IMR-90 (cell line): ENCODE data around the gene ULK2. TPM values are rescaled to one million over a fixed set of nuclear protein-coding genes. Genes with fewer than 3 reads are reported as not detected.

Source experiments
- ATAC-seq: fragments of 200-7000 bp; cut with Tn5 transposase; 2 replicates; pipeline ENCODE4 v1.9.1; 2020; ENCODE audit warnings: low read depth, mild to moderate bottlenecking, moderate library complexity
- BruUV-seq: library from RNA; stranded (reverse); fragments of 400-500 nt; replicated peaks from 2 replicates; lab custom pipeline; 2021; lab: Mats Ljungman, UMichigan
- CTCF ChIA-PET: fragments of 300-600 bp; formaldehyde crosslinking; extraction: SDS; loops from one replicate; lab custom pipeline; 2021; ENCODE audit warnings: antibody characterized with exemption; lab: Yijun Ruan, JAX
- POLR2A ChIA-PET: fragments of 300-600 bp; sonication (Branson Sonifier 250); formaldehyde crosslinking; loops from one replicate; lab custom pipeline; 2022; ENCODE audit warnings: antibody characterized with exemption; ENCODE audit not compliant: unreplicated experiment; lab: Charles Lee
- DNase-seq: peaks from one replicate; pipeline ENCODE4 v3.0.0; 2013
- H2AFZ ChIP-seq: replicated peaks from 2 replicates; pipeline ENCODE3; 2013; ENCODE audit warnings: low read length, mild to moderate bottlenecking; ENCODE audit not compliant: poor library complexity
- H2AK5ac ChIP-seq: 2 replicates; pipeline ENCODE4 v1.6.1; 2013; ENCODE audit warnings: low read depth, low read length, inconsistent platforms
- H2AK9ac ChIP-seq: replicated peaks from 2 replicates; pipeline ENCODE3; 2013; ENCODE audit warnings: mild to moderate bottlenecking, low read depth, low read length, moderate library complexity; ENCODE audit not compliant: poor library complexity
- H2BK120ac ChIP-seq: 2 replicates; pipeline ENCODE4 v1.6.1; 2013; ENCODE audit warnings: low read depth, low read length, inconsistent platforms
- H2BK15ac ChIP-seq: 3 replicates; pipeline ENCODE4 v1.6.1; 2013; ENCODE audit warnings: low read depth, low read length, inconsistent platforms
- H2BK20ac ChIP-seq: 2 replicates; pipeline ENCODE4 v1.6.1; 2013; ENCODE audit warnings: low read depth, mild to moderate bottlenecking, inconsistent platforms, low read length, moderate library complexity
- H2BK5ac ChIP-seq: 2 replicates; pipeline ENCODE4 v1.6.1; 2013; ENCODE audit warnings: mild to moderate bottlenecking, low read depth, low read length, inconsistent platforms; ENCODE audit not compliant: poor library complexity, severe bottlenecking
- H3K14ac ChIP-seq: replicated peaks from 2 replicates; pipeline ENCODE4 v1.6.1; 2013; ENCODE audit warnings: low read depth, low read length, inconsistent platforms
- H3K18ac ChIP-seq: 2 replicates; pipeline ENCODE4 v1.6.1; 2013; ENCODE audit warnings: low read depth, low read length, control low read depth
- H3K23ac ChIP-seq: 2 replicates; pipeline ENCODE4 v1.6.1; 2013; ENCODE audit warnings: low read depth, low read length, inconsistent platforms
- H3K27ac ChIP-seq: 2 replicates; pipeline ENCODE4 v1.5.1; 2013; ENCODE audit warnings: mild to moderate bottlenecking, control low read depth, low read length; ENCODE audit not compliant: insufficient read depth
- H3K27me3 ChIP-seq: 2 replicates; pipeline ENCODE4 v1.6.1; 2013; ENCODE audit warnings: low read length; ENCODE audit not compliant: control insufficient read depth, insufficient read depth
- H3K36me3 ChIP-seq: 2 replicates; pipeline ENCODE4 v1.6.1; 2013; ENCODE audit warnings: low read length, mixed read lengths; ENCODE audit not compliant: control insufficient read depth, insufficient read depth
- H3K4ac ChIP-seq: 2 replicates; pipeline ENCODE4 v1.6.1; 2013; ENCODE audit warnings: low read depth, low read length, inconsistent platforms
- H3K4me1 ChIP-seq: 2 replicates; pipeline ENCODE4 v1.6.1; 2013; ENCODE audit warnings: low read length, mixed read lengths; ENCODE audit not compliant: control insufficient read depth, insufficient read depth
- H3K4me2 ChIP-seq: 2 replicates; pipeline ENCODE4 v1.6.1; 2013; ENCODE audit warnings: low read depth, mild to moderate bottlenecking, control low read depth, low read length, moderate library complexity
- H3K4me3 ChIP-seq: 2 replicates; pipeline ENCODE4 v1.5.1; 2013; ENCODE audit warnings: low read depth, mild to moderate bottlenecking, control low read depth, low read length, moderate library complexity; ENCODE audit not compliant: insufficient read depth
- H3K56ac ChIP-seq: 2 replicates; pipeline ENCODE4 v1.6.1; 2013; ENCODE audit warnings: low read length, inconsistent platforms; ENCODE audit not compliant: insufficient read depth; ENCODE audit errors: extremely low read depth
- H3K79me1 ChIP-seq, 2 experiments: 2 replicates each; pipeline ENCODE4 v1.6.1; 2013; ENCODE audit warnings: low read length in 2 of 2, inconsistent platforms in 1 of 2, low read depth in 1 of 2
- H3K9ac ChIP-seq: 2 replicates; pipeline ENCODE4 v1.6.1; 2013; ENCODE audit warnings: low read depth, low read length, control low read depth
- H3K9me1 ChIP-seq: 2 replicates; pipeline ENCODE4 v1.6.1; 2013; ENCODE audit warnings: low read length, inconsistent platforms; ENCODE audit not compliant: insufficient read depth
- H3K9me3 ChIP-seq: 2 replicates; pipeline ENCODE4 v1.6.1; 2013; ENCODE audit warnings: low read length; ENCODE audit not compliant: control insufficient read depth, insufficient read depth
- H4K20me1 ChIP-seq: 2 replicates; pipeline ENCODE4 v1.6.1; 2013; ENCODE audit warnings: low read length, inconsistent platforms; ENCODE audit not compliant: insufficient read depth
- H4K5ac ChIP-seq: 2 replicates; pipeline ENCODE4 v1.6.1; 2013; ENCODE audit warnings: mild to moderate bottlenecking, low read depth, low read length, control low read depth
- H4K8ac ChIP-seq, 2 experiments: 2 replicates each; pipeline ENCODE4 v1.6.1; 2013; ENCODE audit warnings: low read depth in 2 of 2, low read length in 2 of 2, control low read depth in 1 of 2, inconsistent platforms in 1 of 2
- H4K91ac ChIP-seq: 2 replicates; pipeline ENCODE4 v1.6.1; 2013; ENCODE audit warnings: low read depth, low read length, inconsistent platforms; ENCODE audit not compliant: insufficient read depth
- CEBPB ChIP-seq: IDR thresholded peaks from 2 replicates; pipeline ENCODE4 v1.6.1; 2012; ENCODE audit warnings: low read depth, low read length, improper control_type of control experiment
- CHD1 ChIP-seq: IDR thresholded peaks from 2 replicates; pipeline ENCODE4 v1.6.1; 2012; ENCODE audit warnings: low read depth, low read length, improper control_type of control experiment
- FOS ChIP-seq: fragments of 150-350 bp; IDR thresholded peaks from 2 replicates; pipeline ENCODE4 v1.6.1; 2016; ENCODE audit warnings: low read depth, low read length
- MXI1 ChIP-seq: IDR thresholded peaks from 2 replicates; pipeline ENCODE4 v1.6.1; 2012; ENCODE audit warnings: low read depth, mild to moderate bottlenecking, low read length, moderate library complexity, borderline replicate concordance
- NFE2L2 ChIP-seq: fragments of 150-350 bp; IDR thresholded peaks from 2 replicates; pipeline ENCODE4 v1.6.1; 2016; ENCODE audit warnings: low read depth, mild to moderate bottlenecking, low read length
- POLR2A ChIP-seq: IDR thresholded peaks from 2 replicates; pipeline ENCODE4 v1.6.1; 2012; ENCODE audit warnings: mild to moderate bottlenecking, low read depth, low read length
- RFX5 ChIP-seq: IDR thresholded peaks from 2 replicates; pipeline ENCODE4 v1.8.0; 2012; ENCODE audit warnings: low read depth, mild to moderate bottlenecking, low read length, moderate library complexity
- SMC3 ChIP-seq: fragments of 150-350 bp; IDR thresholded peaks from 2 replicates; pipeline ENCODE4 v1.6.1; 2016; ENCODE audit warnings: low read depth, mild to moderate bottlenecking, antibody characterized with exemption, low read length, moderate library complexity
- WGBS, 2 experiments: methylation state at CpG; one replicate each; pipeline versions ENCODE4 v1.1.5 to v1.1.7; 2013; ENCODE audit warnings: missing lambda C conversion rate in 2 of 2; ENCODE audit not compliant: insufficient read length in 1 of 2; ENCODE audit errors: extremely low coverage in 2 of 2; 5-methylcytosine and 5-hydroxymethylcytosine counted together
- dilution Hi-C: fragments of 300-500 bp; cut with HindIII; formaldehyde crosslinking; loops from one replicate; pipeline ENCODE4 v1.14.3; 2018; ENCODE audit warnings: low sequenced_read_pairs; ENCODE audit not compliant: unreplicated experiment
- in situ Hi-C: fragments of 300-500 bp; cut with MboI; formaldehyde crosslinking; loops from 3 replicates; pipeline ENCODE4 v1.14.3; 2019; ENCODE audit warnings: low sequenced_read_pairs, inconsistent platforms, mixed read lengths
- intact Hi-C: fragments of 100-400 bp; cut with micrococcal nuclease; formaldehyde crosslinking; loops from 2 replicates; pipeline ENCODE4 v1.10.0; 2022
- polyA plus RNA-seq, 3 experiments: library from polyadenylated mRNA; depleted of rRNA; stranded (reverse); fragments of >200 nt; gene quantifications; 2 replicates each; pipeline ENCODE4 v1.2.3, GENCODE V29; 2012; ENCODE audit warnings: low replicate concordance in 1 of 3
- total RNA-seq: library from RNA; depleted of rRNA; stranded (reverse); fragments of >200 nt; gene quantifications from 2 replicates; pipeline ENCODE4 v1.2.3, GENCODE V29; 2012
- TF ChIP-seq, protein P1 (sequence below): fragments of 150-350 bp; IDR thresholded peaks from 2 replicates; pipeline ENCODE4 v1.6.1; 2017; ENCODE audit warnings: mild to moderate bottlenecking, antibody characterized with exemption, low read length, low read depth
- TF ChIP-seq, protein P2 (sequence below): fragments of 150-350 bp; IDR thresholded peaks from 2 replicates; pipeline ENCODE4 v1.6.1; 2016; ENCODE audit warnings: low read depth, mild to moderate bottlenecking, low read length, moderate library complexity, borderline replicate concordance

Gene ULK2
- total and polyA plus RNA-seq, 2 of the 4 experiments (the other 2 are of a cell fraction): 8.9 to 10.8 TPM

DNA sequence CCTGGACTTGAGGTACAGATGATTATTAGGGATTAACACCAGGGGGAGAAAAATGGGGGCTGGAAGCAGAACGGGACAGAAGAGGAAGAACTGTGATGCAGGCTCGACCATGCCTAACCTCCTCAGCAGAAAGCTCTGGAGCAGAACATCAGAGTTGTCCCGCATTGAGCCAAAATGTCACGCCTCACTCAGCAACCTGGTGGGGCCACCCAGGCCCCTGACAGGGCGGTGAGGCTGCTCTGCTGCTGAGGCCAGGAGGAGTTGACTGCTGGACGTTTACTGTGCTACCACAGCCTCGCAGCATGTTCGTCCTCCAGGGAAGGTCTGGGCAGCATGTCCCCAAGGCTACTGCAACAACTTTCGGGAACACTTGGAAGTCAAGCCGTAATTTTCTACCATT lies 6.5 kb upstream of the ULK2 start:
- H2BK15ac ChIP-seq: no peak overlapping the region
- no peak overlapping the region for H2BK20ac ChIP-seq
- H3K27me3 ChIP-seq: peaks cover 9% of the 10 kb centered on the region
- CTCF ChIA-PET: interaction anchor here (0.6 kb wide), 1 partner anchor 33 kb away, joined by 3 read pairs; no protein-coding TSS in a partner anchor
- in situ Hi-C loops: no loop called here
- H2BK120ac ChIP-seq: no peak overlapping the region
- no peak overlapping the region for H3K4ac ChIP-seq
- no TSS peak for BruUV-seq
- H3K18ac ChIP-seq: no peak overlapping the region
- H3K4me2 ChIP-seq: no peak overlapping the region
- dilution Hi-C loops: no loop called here
- no peaks in the 10 kb centered on the region for H3K9me1 ChIP-seq
- H3K4me1 ChIP-seq: no peaks in the 10 kb centered on the region
- no peak overlapping the region for H2AK5ac ChIP-seq
- no peak overlapping the region for H3K27ac ChIP-seq
- no peaks in the 10 kb centered on the region for H3K36me3 ChIP-seq
- ATAC-seq: no peak
- DNase-seq: no peak
- 61% methylated on average over 2 of the region's 10 CpGs; no CpG with 5 or more reads in 1 of the 2 experiments for WGBS, 2 experiments
- H4K20me1 ChIP-seq: no peaks in the 10 kb centered on the region
- peak overlapping the region; percentile 63 for H2AFZ ChIP-seq
- H4K8ac ChIP-seq: no peak overlapping the region
- intact Hi-C loops: no loop called here
- POLR2A ChIA-PET: no interaction called here
- no peak overlapping the region for H3K4me3 ChIP-seq
- H3K79me1 ChIP-seq: no peaks in the 10 kb centered on the region
- H3K56ac ChIP-seq: no peak overlapping the region
- H4K91ac ChIP-seq: no peak overlapping the region
- H3K23ac ChIP-seq: no peak overlapping the region
- H3K9ac ChIP-seq: no peak overlapping the region
- H3K9me3 ChIP-seq: no peaks in the 10 kb centered on the region
- no peak overlapping the region for H2AK9ac ChIP-seq
- no peak overlapping the region for H2BK5ac ChIP-seq
- no peak overlapping the region for H3K14ac ChIP-seq
- no peak overlapping the region for H4K5ac ChIP-seq
- no peak for TF ChIP-seq SMC3
- TF ChIP-seq, protein P1, sequence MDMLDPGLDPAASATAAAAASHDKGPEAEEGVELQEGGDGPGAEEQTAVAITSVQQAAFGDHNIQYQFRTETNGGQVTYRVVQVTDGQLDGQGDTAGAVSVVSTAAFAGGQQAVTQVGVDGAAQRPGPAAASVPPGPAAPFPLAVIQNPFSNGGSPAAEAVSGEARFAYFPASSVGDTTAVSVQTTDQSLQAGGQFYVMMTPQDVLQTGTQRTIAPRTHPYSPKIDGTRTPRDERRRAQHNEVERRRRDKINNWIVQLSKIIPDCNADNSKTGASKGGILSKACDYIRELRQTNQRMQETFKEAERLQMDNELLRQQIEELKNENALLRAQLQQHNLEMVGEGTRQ: no peak
- no peak for TF ChIP-seq RFX5
- no peak for TF ChIP-seq CHD1
- TF ChIP-seq CEBPB: no peak
- no peak for TF ChIP-seq POLR2A
- no peak for TF ChIP-seq MXI1
- no peak for TF ChIP-seq NFE2L2
- no peak for TF ChIP-seq FOS
- TF ChIP-seq, protein P2, sequence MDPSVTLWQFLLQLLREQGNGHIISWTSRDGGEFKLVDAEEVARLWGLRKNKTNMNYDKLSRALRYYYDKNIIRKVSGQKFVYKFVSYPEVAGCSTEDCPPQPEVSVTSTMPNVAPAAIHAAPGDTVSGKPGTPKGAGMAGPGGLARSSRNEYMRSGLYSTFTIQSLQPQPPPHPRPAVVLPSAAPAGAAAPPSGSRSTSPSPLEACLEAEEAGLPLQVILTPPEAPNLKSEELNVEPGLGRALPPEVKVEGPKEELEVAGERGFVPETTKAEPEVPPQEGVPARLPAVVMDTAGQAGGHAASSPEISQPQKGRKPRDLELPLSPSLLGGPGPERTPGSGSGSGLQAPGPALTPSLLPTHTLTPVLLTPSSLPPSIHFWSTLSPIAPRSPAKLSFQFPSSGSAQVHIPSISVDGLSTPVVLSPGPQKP: no peak
